Activated naive CD4-positive, alpha-beta T cell treated with anti-CD3 and anti-CD28 coated beads for 36 hours (primary cell): ENCODE measurements around the gene PHLDB2. TPM values are rescaled to one million over a fixed set of nuclear protein-coding genes. Genes with fewer than 3 reads are reported as not detected.
A peak's percentile ranks its signal among the peaks of the same experiment; 100 is the strongest.

Source experiments
- CTCF ChIA-PET: fragments of 350-600 bp; sonication (Branson Sonifier 250); formaldehyde crosslinking; loops from one replicate; lab custom pipeline; 2021; ENCODE audit warnings: antibody characterized with exemption; lab: Charles Lee
- DNase-seq: peaks from one replicate; pipeline ENCODE4 v3.0.0-alpha.2; 2020
- H3K27ac Mint-ChIP-seq: one replicate; pipeline ENCODE4 v1.8.0; 2021; ENCODE audit warnings: mild to moderate bottlenecking, mixed read lengths
- H3K27me3 Mint-ChIP-seq: one replicate; pipeline ENCODE4 v1.8.0; 2021; ENCODE audit warnings: low read depth, mixed read lengths
- H3K36me3 Mint-ChIP-seq: one replicate; pipeline ENCODE4 v1.8.0; 2021; ENCODE audit warnings: low read depth, mixed read lengths
- H3K4me1 Mint-ChIP-seq: one replicate; pipeline ENCODE4 v1.8.0; 2021; ENCODE audit warnings: low read depth, mixed read lengths
- H3K4me3 Mint-ChIP-seq: one replicate; pipeline ENCODE4 v1.8.0; 2021; ENCODE audit warnings: mild to moderate bottlenecking, moderate library complexity, mixed read lengths
- H3K9me3 Mint-ChIP-seq: one replicate; pipeline ENCODE4 v1.8.0; 2021; ENCODE audit warnings: mixed read lengths
- intact Hi-C: fragments of 100-400 bp; cut with micrococcal nuclease; formaldehyde crosslinking; loops from one replicate; pipeline ENCODE4 v1.15.1; 2023
- total RNA-seq, 2 experiments: library from RNA; stranded (reverse); gene quantifications; one replicate each; pipeline ENCODE4 v1.2.3, GENCODE V29; 2021

PHLDB2 gene
- total RNA-seq, 2 experiments from 2014 or later: 1.1 TPM

- Mint-ChIP-seq H3K27ac (no peak overlapping the region), H3K36me3 (no peaks in the 10 kb centered on the region), H3K9me3 (no peaks in the 10 kb centered on the region), H3K27me3 (peaks cover 7% of the 10 kb centered on the region), H3K4me3 (no peak overlapping the region), H3K4me1 (peaks cover 7% of the 10 kb centered on the region)
- DNase-seq: no peak
- intact Hi-C loops: loop anchor here (10.0 kb wide), 1 partner anchor 308 kb away; the partner anchor contains the start of gene CD96
- CTCF ChIA-PET: no interaction called here
Measured at GRCh38 chr3:111852540-111852939, 6.5 kb upstream of the PHLDB2 start.

- Mint-ChIP-seq H3K36me3 (no peaks in the 10 kb centered on the region), H3K27ac (no peak overlapping the region), H3K27me3 (peaks cover 12% of the 10 kb centered on the region), H3K4me1 (peaks cover 7% of the 10 kb centered on the region), H3K9me3 (no peaks in the 10 kb centered on the region), H3K4me3 (no peak overlapping the region)
- no peak for DNase-seq
- intact Hi-C loops: loop anchor here (10.0 kb wide), 1 partner anchor 308 kb away; the partner anchor contains the start of gene CD96
- CTCF ChIA-PET: no interaction called here
Measured at GRCh38 chr3:111853068-111853467, 6.0 kb upstream of the PHLDB2 start.

GRCh38 chr3:111854990-111855389 lies 4.1 kb upstream of the PHLDB2 start:
- CTCF ChIA-PET: no interaction called here
- Mint-ChIP-seq H3K4me1 (peaks cover 10% of the 10 kb centered on the region), H3K36me3 (no peaks in the 10 kb centered on the region), H3K9me3 (no peaks in the 10 kb centered on the region), H3K27me3 (peaks cover 24% of the 10 kb centered on the region), H3K4me3 (no peak overlapping the region), H3K27ac (no peak overlapping the region)
- no peak for DNase-seq
- intact Hi-C loops: loop anchor here (10.0 kb wide), 1 partner anchor 310 kb away; the partner anchor contains the start of gene CD96

- Mint-ChIP-seq H3K4me3 (no peak overlapping the region), H3K9me3 (no peaks in the 10 kb centered on the region), H3K27me3 (peaks cover 36% of the 10 kb centered on the region), H3K4me1 (peaks cover 13% of the 10 kb centered on the region), H3K27ac (no peak overlapping the region), H3K36me3 (no peaks in the 10 kb centered on the region)
- CTCF ChIA-PET: no interaction called here
- DNase-seq: no peak
- intact Hi-C loops: loop anchor here (10.0 kb wide), 1 partner anchor 312 kb away; the partner anchor contains the start of gene CD96
Measured at GRCh38 chr3:111856501-111856900, 2.6 kb upstream of the PHLDB2 start.

GRCh38 chr3:111857474-111857873 lies 1.6 kb upstream of the PHLDB2 start:
- Mint-ChIP-seq H3K4me3 (no peak overlapping the region), H3K27ac (no peak overlapping the region), H3K36me3 (no peaks in the 10 kb centered on the region), H3K4me1 (peaks cover 10% of the 10 kb centered on the region), H3K9me3 (no peaks in the 10 kb centered on the region), H3K27me3 (peaks cover 40% of the 10 kb centered on the region)
- CTCF ChIA-PET: no interaction called here
- no peak for DNase-seq
- intact Hi-C loops: loop anchor here (10.0 kb wide), 1 partner anchor 313 kb away; the partner anchor contains the start of gene CD96

GRCh38 chr3:111858642-111859041 lies 423 bp upstream of the PHLDB2 start:
- peaks cover 10% of the 10 kb centered on the region for H3K4me1 Mint-ChIP-seq
- H3K27ac Mint-ChIP-seq: no peak overlapping the region
- H3K36me3 Mint-ChIP-seq: no peaks in the 10 kb centered on the region
- no peaks in the 10 kb centered on the region for H3K9me3 Mint-ChIP-seq
- CTCF ChIA-PET: interaction anchor here (1.0 to 3.9 kb wide), 2 partner anchors 140 to 154 kb away, joined by 3 to 18 read pairs; no protein-coding TSS in a partner anchor
- H3K27me3 Mint-ChIP-seq: peaks cover 47% of the 10 kb centered on the region
- no peak for DNase-seq
- intact Hi-C loops: loop anchor here (1.0 to 10.0 kb wide), 2 partner anchors 185 to 314 kb away; partner anchors contain the start of gene CD96
- peak overlapping the region; percentile 84 for H3K4me3 Mint-ChIP-seq

- no peak overlapping the region for H3K27ac Mint-ChIP-seq
- intact Hi-C loops: loop anchor here (1.0 to 10.0 kb wide), 9 partner anchors 99 to 315 kb away; partner anchors contain the start of genes ABHD10 and CD96
- no peaks in the 10 kb centered on the region for H3K9me3 Mint-ChIP-seq
- H3K4me3 Mint-ChIP-seq: peak overlapping the region; percentile 84
- H3K36me3 Mint-ChIP-seq: no peaks in the 10 kb centered on the region
- CTCF ChIA-PET: interaction anchor here (0.6 to 3.9 kb wide), 15 partner anchors 9 to 191 kb away, joined by 3 to 19 read pairs (median 4); no protein-coding TSS in a partner anchor
- H3K27me3 Mint-ChIP-seq: peaks cover 45% of the 10 kb centered on the region
- peak; percentile 75 for DNase-seq
- peaks cover 10% of the 10 kb centered on the region for H3K4me1 Mint-ChIP-seq
Measured at GRCh38 chr3:111859974-111860859, 1.2 kb downstream of the PHLDB2 start.

GRCh38 chr3:111861391-111861790 lies 2.3 kb downstream of the PHLDB2 start:
- CTCF ChIA-PET: interaction anchor here (0.7 to 3.9 kb wide), 4 partner anchors 20 to 193 kb away, joined by 3 to 19 read pairs (median 12); no protein-coding TSS in a partner anchor
- H3K9me3 Mint-ChIP-seq: no peaks in the 10 kb centered on the region
- no peak for DNase-seq
- no peaks in the 10 kb centered on the region for H3K36me3 Mint-ChIP-seq
- intact Hi-C loops: loop anchor here (2.0 to 5.0 kb wide), 2 partner anchors 151 to 284 kb away; no protein-coding TSS in a partner anchor
- peaks cover 46% of the 10 kb centered on the region for H3K27me3 Mint-ChIP-seq
- no peak overlapping the region for H3K27ac Mint-ChIP-seq
- no peak overlapping the region for H3K4me3 Mint-ChIP-seq
- peaks cover 10% of the 10 kb centered on the region for H3K4me1 Mint-ChIP-seq

GRCh38 chr3:111862415-111862814 lies 3.4 kb downstream of the PHLDB2 start:
- no peak for DNase-seq
- CTCF ChIA-PET: interaction anchor here (1.2 to 3.9 kb wide), 2 partner anchors 145 to 150 kb away, joined by 3 to 18 read pairs; no protein-coding TSS in a partner anchor
- Mint-ChIP-seq H3K4me3 (no peak overlapping the region), H3K36me3 (no peaks in the 10 kb centered on the region), H3K4me1 (peaks cover 10% of the 10 kb centered on the region), H3K27ac (no peak overlapping the region), H3K27me3 (peaks cover 44% of the 10 kb centered on the region), H3K9me3 (no peaks in the 10 kb centered on the region)
- intact Hi-C loops: loop anchor here (5.0 kb wide), 1 partner anchor 285 kb away; no protein-coding TSS in a partner anchor

GRCh38 chr3:111862974-111863373 lies 3.9 kb downstream of the PHLDB2 start:
- CTCF ChIA-PET: interaction anchor here (1.2 kb wide), 1 partner anchor 145 kb away, joined by 3 read pairs; no protein-coding TSS in a partner anchor
- H3K27ac Mint-ChIP-seq: no peak overlapping the region
- H3K27me3 Mint-ChIP-seq: peaks cover 38% of the 10 kb centered on the region
- H3K9me3 Mint-ChIP-seq: no peaks in the 10 kb centered on the region
- no peak overlapping the region for H3K4me3 Mint-ChIP-seq
- H3K4me1 Mint-ChIP-seq: peaks cover 10% of the 10 kb centered on the region
- intact Hi-C loops: loop anchor here (5.0 kb wide), 1 partner anchor 286 kb away; no protein-coding TSS in a partner anchor
- no peaks in the 10 kb centered on the region for H3K36me3 Mint-ChIP-seq
- DNase-seq: no peak

- CTCF ChIA-PET: interaction anchor here (1.2 to 1.5 kb wide), 3 partner anchors 20 to 149 kb away, joined by 3 to 5 read pairs (median 3); no protein-coding TSS in a partner anchor
- H3K9me3 Mint-ChIP-seq: no peaks in the 10 kb centered on the region
- H3K36me3 Mint-ChIP-seq: no peaks in the 10 kb centered on the region
- peaks cover 30% of the 10 kb centered on the region for H3K27me3 Mint-ChIP-seq
- no peak for DNase-seq
- no peak overlapping the region for H3K4me3 Mint-ChIP-seq
- H3K27ac Mint-ChIP-seq: no peak overlapping the region
- peaks cover 7% of the 10 kb centered on the region for H3K4me1 Mint-ChIP-seq
- intact Hi-C loops: loop anchor here (5.0 kb wide), 1 partner anchor 287 kb away; no protein-coding TSS in a partner anchor
Measured at GRCh38 chr3:111863942-111864694, 5.1 kb downstream of the PHLDB2 start.
